Psoas muscle (tissue), 8 donors: ENCODE measurements around the gene IHH. TPM values are rescaled to one million over a fixed set of nuclear protein-coding genes. Genes with fewer than 3 reads are reported as not detected.

ENCODE experiments used
- ATAC-seq, 4 donors: fragments of 200-7000 bp; cut with Tn5 transposase; one replicate each; pipeline ENCODE4 v1.9.1; 2020; ENCODE audit warnings: moderate library complexity in 3 of 4, mild to moderate bottlenecking in 2 of 4
- DNase-seq, 2 donors: peaks; one replicate each; pipeline ENCODE4 v3.0.0-alpha.2; 2020
- H3K27ac ChIP-seq: fragments of 200-600 bp; one replicate; pipeline ENCODE4 v1.8.0; 2022
- H3K27me3 ChIP-seq, 3 donors: fragments of 200-600 bp in 1 of 3; one replicate each; pipeline versions ENCODE4 v1.6.1 to v1.8.0; 2013 to 2022; ENCODE audit warnings: low read length in 2 of 3, mild to moderate bottlenecking in 2 of 3, moderate library complexity in 1 of 3; ENCODE audit not compliant: insufficient read depth in 3 of 3
- H3K36me3 ChIP-seq, 2 donors: fragments of 200-600 bp in 1 of 2; one replicate each; pipeline versions ENCODE4 v1.6.1 to v1.8.0; 2013 to 2022; ENCODE audit warnings: low read depth in 1 of 2, mild to moderate bottlenecking in 1 of 2, moderate library complexity in 1 of 2; ENCODE audit not compliant: insufficient read depth in 1 of 2
- H3K4me1 ChIP-seq: fragments of 200-600 bp; one replicate; pipeline ENCODE4 v1.8.0; 2022
- H3K4me3 ChIP-seq: fragments of 200-600 bp; one replicate; pipeline ENCODE4 v1.8.0; 2022; ENCODE audit warnings: mild to moderate bottlenecking
- H3K9me3 ChIP-seq: fragments of 200-600 bp; one replicate; pipeline ENCODE4 v1.8.0; 2022
- CTCF ChIP-seq: fragments of 200-600 bp; IDR thresholded peaks from one replicate; pipeline ENCODE4 v1.8.0; 2022; ENCODE audit warnings: antibody characterized with exemption
- WGBS, 3 donors: extraction: QIAGEN DNeasy Blood & Tissue Kit; methylation state at CpG; one replicate each; pipeline versions ENCODE4 v1.1.6 to v1.1.7; 2013; 5-methylcytosine and 5-hydroxymethylcytosine counted together
- intact Hi-C, 2 donors: fragments of 100-400 bp; cut with DNase I; formaldehyde crosslinking; loops; one replicate each; pipeline versions ENCODE4 v1.11.0 to v1.14.2; 2022
- polyA plus RNA-seq, 3 donors: library from polyadenylated mRNA; stranded (reverse); fragments of 200-250 nt; gene quantifications; one replicate each; pipeline ENCODE4 v1.2.3, GENCODE V29; 2013
- total RNA-seq, 4 donors: library from RNA; stranded (reverse); fragmentation: NEBNext Ultra II Directional in 2 of 4; extraction: Animal tissue kit (Norgen Biotek cat#: 25700) in 2 of 4; gene quantifications; one replicate each; pipeline versions ENCODE4 v1.2.1 to v1.2.4, GENCODE V29; 2021 to 2023
- donor health status: healthy with polysubstance abuse.
- donor health status: DM: no; HTN: no; CAD: no; lungs with moderate emphysema.
- donor health status: Bipolar disorder and iron deficiency.
- donor health status: healthy.
- donor health status: DM: yes; HTN: yes; CAD: no.
- donor health status: DM: no; HTN: no; CAD: no.
- donor health status: DM: no; HTN: no; CAD: no.
- donor health status: DM: yes; HTN: yes; CAD: no.

Gene IHH
- total and polyA plus RNA-seq, 7 donors, result 0.03 to 0.12 TPM; not detected in 5

GRCh38 chr2:219009294-219009693 lies 51.4 kb downstream of the IHH start:
- H3K27ac ChIP-seq, result no peak overlapping the region
- 71 to 74% (median 73%) methylated on average over 2 of the region's 2 CpGs for WGBS, 3 donors

More at GRCh38 chr2:219009294-219009693, 51.4 kb downstream of the IHH start:
- intact Hi-C loops, result no loop called here
- Histone ChIP-seq H3K36me3 (no peaks in the 10 kb centered on the region), H3K4me3 (no peak overlapping the region), H3K27me3 (peaks cover 0 to 47% (median 4%) of the 10 kb centered on the region in 3 donors), H3K4me1 (no peaks in the 10 kb centered on the region), H3K9me3 (no peaks in the 10 kb centered on the region)
- DNase-seq (no peak), ATAC-seq (no peak)
- TF ChIP-seq CTCF, result no peak

Other genes starting within 250 kb of the IHH start
- gene PRKAG3, start 229.1 kb downstream of the IHH start, total RNA-seq, result 100 to 1,000 TPM in 1 of 4 donors, 10 to 100 TPM in 3; 22.0 to 187 (median 59.9) TPM
- 10 to 100 TPM in 2 of 3 donors, 1 to 10 TPM in 1; 9.2 to 60.2 (median 58.5) TPM for gene PRKAG3, start 229.1 kb downstream of the IHH start, polyA plus RNA-seq
- gene WNT6, start 201.1 kb downstream of the IHH start, total RNA-seq, result 1 to 10 TPM in 1 of 4 donors, under 1 TPM in 3; 0.12 to 1.0 (median 0.48) TPM
- gene WNT6, start 201.1 kb downstream of the IHH start, polyA plus RNA-seq, result under 1 TPM; 0.05 to 0.20 (median 0.20) TPM
- gene WNT10A, start 180.1 kb downstream of the IHH start, total RNA-seq, result not detected
- gene WNT10A, start 180.1 kb downstream of the IHH start, polyA plus RNA-seq, result under 1 TPM in 2 of 3 donors, not detected in 1; 0.01 to 0.03 TPM
- not detected for gene CDK5R2, start 101.3 kb downstream of the IHH start, total RNA-seq
- under 1 TPM in 1 of 3 donors, not detected in 2; 0.03 TPM for gene CDK5R2, start 101.3 kb downstream of the IHH start, polyA plus RNA-seq
- gene FEV, start 75.7 kb downstream of the IHH start, total RNA-seq, result not detected
- not detected for gene FEV, start 75.7 kb downstream of the IHH start, polyA plus RNA-seq
- gene CRYBA2, start 67.5 kb downstream of the IHH start, total RNA-seq, result not detected
- under 1 TPM in 1 of 3 donors, not detected in 2; 0.08 TPM for gene CRYBA2, start 67.5 kb downstream of the IHH start, polyA plus RNA-seq
- not detected for gene CFAP65, start 19.4 kb downstream of the IHH start, total RNA-seq
- gene CFAP65, start 19.4 kb downstream of the IHH start, polyA plus RNA-seq, result not detected
- gene NHEJ1, start 99.9 kb upstream of the IHH start, total RNA-seq, result 10 to 100 TPM; 11.5 to 18.5 (median 13.4) TPM
- 10 to 100 TPM; 10.7 to 20.5 (median 15.5) TPM for gene NHEJ1, start 99.9 kb upstream of the IHH start, polyA plus RNA-seq
- under 1 TPM in 3 of 4 donors, not detected in 1; 0.12 to 0.86 (median 0.16) TPM for gene SLC23A3, start 109.1 kb upstream of the IHH start, total RNA-seq
- under 1 TPM; 0.09 to 0.25 (median 0.10) TPM for gene SLC23A3, start 109.1 kb upstream of the IHH start, polyA plus RNA-seq
- gene CNPPD1, start 116.0 kb upstream of the IHH start, total RNA-seq, result 10 to 100 TPM; 58.5 to 76.0 (median 70.0) TPM
- 10 to 100 TPM; 71.0 to 81.5 (median 72.7) TPM for gene CNPPD1, start 116.0 kb upstream of the IHH start, polyA plus RNA-seq
- 10 to 100 TPM; 28.1 to 38.1 (median 37.1) TPM for gene RETREG2, start 117.4 kb upstream of the IHH start, total RNA-seq
- gene RETREG2, start 117.4 kb upstream of the IHH start, polyA plus RNA-seq, result 10 to 100 TPM; 36.5 to 71.4 (median 62.2) TPM
- 10 to 100 TPM; 19.0 to 26.6 (median 22.1) TPM for gene ZFAND2B, start 145.9 kb upstream of the IHH start, total RNA-seq
- gene ZFAND2B, start 145.9 kb upstream of the IHH start, polyA plus RNA-seq, result 10 to 100 TPM; 22.4 to 46.2 (median 32.6) TPM
- 10 to 100 TPM; 24.4 to 55.7 (median 43.5) TPM for gene ABCB6, start 158.0 kb upstream of the IHH start, total RNA-seq
- gene ABCB6, start 158.0 kb upstream of the IHH start, polyA plus RNA-seq, result 10 to 100 TPM; 31.0 to 64.9 (median 42.2) TPM
- 100 to 1,000 TPM; 111 to 180 (median 122) TPM for gene ATG9A, start 168.7 kb upstream of the IHH start, total RNA-seq
- 100 to 1,000 TPM in 1 of 3 donors, 10 to 100 TPM in 2; 41.6 to 107 (median 74.0) TPM for gene ATG9A, start 168.7 kb upstream of the IHH start, polyA plus RNA-seq
- gene ANKZF1, start 168.9 kb upstream of the IHH start, total RNA-seq, result 10 to 100 TPM in 3 of 4 donors, 1 to 10 TPM in 1; 9.3 to 29.4 (median 15.2) TPM
- 10 to 100 TPM in 2 of 3 donors, 1 to 10 TPM in 1; 8.7 to 27.8 (median 14.9) TPM for gene ANKZF1, start 168.9 kb upstream of the IHH start, polyA plus RNA-seq
- gene GLB1L, start 184.5 kb upstream of the IHH start, total RNA-seq, result 1 to 10 TPM in 1 of 4 donors, under 1 TPM in 3; 0.59 to 1.6 (median 0.92) TPM
- 1 to 10 TPM in 1 of 3 donors, under 1 TPM in 2; 0.55 to 3.7 (median 0.82) TPM for gene GLB1L, start 184.5 kb upstream of the IHH start, polyA plus RNA-seq
- gene STK16, start 184.6 kb upstream of the IHH start, total RNA-seq, result 10 to 100 TPM; 11.6 to 16.7 (median 14.3) TPM
- gene STK16, start 184.6 kb upstream of the IHH start, polyA plus RNA-seq, result 10 to 100 TPM; 15.8 to 38.5 (median 29.7) TPM
- not detected for gene TUBA4B, start 192.3 kb upstream of the IHH start, total RNA-seq
- gene TUBA4B, start 192.3 kb upstream of the IHH start, polyA plus RNA-seq, result under 1 TPM in 1 of 3 donors, not detected in 2; 0.06 TPM
- 100 to 1,000 TPM; 522 to 707 (median 613) TPM for gene TUBA4A, start 193.0 kb upstream of the IHH start, total RNA-seq
- 100 to 1,000 TPM; 291 to 618 (median 508) TPM for gene TUBA4A, start 193.0 kb upstream of the IHH start, polyA plus RNA-seq
- 100 to 1,000 TPM in 3 of 4 donors, 10 to 100 TPM in 1; 93.1 to 173 (median 117) TPM for gene DNAJB2, start 218.4 kb upstream of the IHH start, total RNA-seq
- gene DNAJB2, start 218.4 kb upstream of the IHH start, polyA plus RNA-seq, result 100 to 1,000 TPM in 2 of 3 donors, 10 to 100 TPM in 1; 99.6 to 204 (median 100) TPM
- 1 to 10 TPM in 1 of 4 donors, under 1 TPM in 1, not detected in 2; 0.91 to 1.1 TPM for gene PTPRN, start 248.5 kb upstream of the IHH start, total RNA-seq
- under 1 TPM; 0.03 to 0.17 (median 0.04) TPM for gene PTPRN, start 248.5 kb upstream of the IHH start, polyA plus RNA-seq